OCI-LY3 (cell line): ENCODE results near the gene KNL1.

Experiments used
- CTCF ChIP-seq: fragments of 200-600, 300-600 bp; sonication (generic); IDR thresholded peaks from 2 replicates; pipeline ENCODE4 v1.5.1; 2014; ENCODE audit warnings: antibody characterized with exemption, low read length, low read depth
- EZH2phosphoT487 ChIP-seq: fragments of 200-600 bp; shearing (Covaris generic); IDR thresholded peaks from 2 replicates; pipeline ENCODE4 v1.6.1; 2018; ENCODE audit warnings: antibody characterized with exemption, mixed run types, low read depth

GRCh38 chr15:40575113-40575512, 18.9 kb upstream of the KNL1 start:
- TF ChIP-seq CTCF (no peak), EZH2phosphoT487 (no peak)
